H9 (cell line): ENCODE data around the gene FANCI. TPM values are rescaled to one million over a fixed set of nuclear protein-coding genes. Genes with fewer than 3 reads are reported as not detected.

Experiments used
- DNase-seq: peaks from one replicate; pipeline ENCODE4 v3.0.0-alpha.2; 2017
- H2AFZ ChIP-seq: one replicate; pipeline ENCODE4 v1.6.1; 2013; ENCODE audit warnings: mild to moderate bottlenecking, low read length, control low read depth, moderate library complexity
- H2AK5ac ChIP-seq: 2 replicates; pipeline ENCODE4 v1.6.1; 2013; ENCODE audit warnings: low read length, control low read depth, mixed read lengths; ENCODE audit not compliant: insufficient read length
- H2BK120ac ChIP-seq: one replicate; pipeline ENCODE4 v1.6.1; 2013; ENCODE audit warnings: low read depth, mild to moderate bottlenecking, low read length, control low read depth, inconsistent platforms; ENCODE audit not compliant: poor library complexity, severe bottlenecking
- H2BK12ac ChIP-seq: 2 replicates; pipeline ENCODE4 v1.6.1; 2013; ENCODE audit warnings: low read length, control low read depth, mixed read lengths, low read depth; ENCODE audit not compliant: insufficient read length
- H2BK15ac ChIP-seq: 2 replicates; pipeline ENCODE4 v1.6.1; 2013; ENCODE audit warnings: low read depth, low read length, control low read depth
- H2BK20ac ChIP-seq: one replicate; pipeline ENCODE4 v1.6.1; 2013; ENCODE audit warnings: low read depth, mild to moderate bottlenecking, low read length, control low read depth, inconsistent platforms; ENCODE audit not compliant: poor library complexity, severe bottlenecking
- H2BK5ac ChIP-seq: 2 replicates; pipeline ENCODE4 v1.6.1; 2013; ENCODE audit warnings: low read length, control low read depth, mixed read lengths; ENCODE audit not compliant: insufficient read length
- H3K14ac ChIP-seq: 2 replicates; pipeline ENCODE4 v1.6.1; 2013; ENCODE audit warnings: low read length, control low read depth; ENCODE audit not compliant: insufficient read depth
- H3K18ac ChIP-seq: 2 replicates; pipeline ENCODE4 v1.6.1; 2013; ENCODE audit warnings: low read depth, mild to moderate bottlenecking, mixed read lengths, low read length, control low read depth; ENCODE audit not compliant: insufficient read length
- H3K23ac ChIP-seq: 2 replicates; pipeline ENCODE4 v1.6.1; 2013; ENCODE audit warnings: low read length, control low read depth, mixed read lengths, low read depth; ENCODE audit not compliant: insufficient read length
- H3K23me2 ChIP-seq: 2 replicates; pipeline ENCODE4 v1.6.1; 2013; ENCODE audit warnings: low read depth, mild to moderate bottlenecking, mixed read lengths, low read length, control low read depth; ENCODE audit not compliant: insufficient read length, poor library complexity, severe bottlenecking
- H3K27ac ChIP-seq: 2 replicates; pipeline ENCODE4 v1.5.1; 2013; ENCODE audit warnings: low read length, control low read depth, mixed read lengths, low read depth; ENCODE audit not compliant: insufficient read length
- H3K27me3 ChIP-seq: 2 replicates; pipeline ENCODE4 v1.6.1; 2013; ENCODE audit warnings: low read length, control low read depth, inconsistent platforms; ENCODE audit not compliant: insufficient read depth
- H3K4ac ChIP-seq: 2 replicates; pipeline ENCODE4 v1.6.1; 2013; ENCODE audit warnings: low read depth, mild to moderate bottlenecking, control low read depth, inconsistent platforms, low read length, moderate library complexity
- H3K4me1 ChIP-seq: 2 replicates; pipeline ENCODE4 v1.6.1; 2013; ENCODE audit warnings: low read length, control low read depth, inconsistent platforms; ENCODE audit not compliant: insufficient read depth
- H3K4me2 ChIP-seq: 2 replicates; pipeline ENCODE4 v1.6.1; 2013; ENCODE audit warnings: low read length, control low read depth, mixed read lengths; ENCODE audit not compliant: insufficient read length, insufficient read depth
- H3K56ac ChIP-seq: 2 replicates; pipeline ENCODE4 v1.6.1; 2013; ENCODE audit warnings: low read depth, mild to moderate bottlenecking, mixed read lengths, low read length, control low read depth; ENCODE audit not compliant: insufficient read length
- H3K79me1 ChIP-seq: 2 replicates; pipeline ENCODE4 v1.6.1; 2013; ENCODE audit warnings: low read depth, mild to moderate bottlenecking, moderate library complexity, low read length, control low read depth, inconsistent platforms; ENCODE audit not compliant: insufficient read depth, poor library complexity, severe bottlenecking
- H3K79me2 ChIP-seq: 2 replicates; pipeline ENCODE4 v1.6.1; 2013; ENCODE audit warnings: low read length, control low read depth, inconsistent platforms; ENCODE audit not compliant: insufficient read depth
- H3K9ac ChIP-seq: 2 replicates; pipeline ENCODE4 v1.6.1; 2013; ENCODE audit warnings: low read length, control low read depth, mixed read lengths; ENCODE audit not compliant: insufficient read length; ENCODE audit errors: extremely low read depth
- H3K9me3 ChIP-seq: one replicate; pipeline ENCODE4 v1.6.1; 2013; ENCODE audit warnings: low read depth, low read length, inconsistent platforms; ENCODE audit not compliant: control insufficient read depth
- H3T11ph ChIP-seq: one replicate; pipeline ENCODE4 v1.6.1; 2013; ENCODE audit warnings: mild to moderate bottlenecking, low read length, control low read depth, inconsistent platforms
- H4K20me1 ChIP-seq: one replicate; pipeline ENCODE4 v1.6.1; 2013; ENCODE audit not compliant: control insufficient read depth, insufficient read length, insufficient read depth
- H4K5ac ChIP-seq: 2 replicates; pipeline ENCODE4 v1.6.1; 2013; ENCODE audit warnings: low read depth, mild to moderate bottlenecking, mixed read lengths, low read length, control low read depth; ENCODE audit not compliant: insufficient read length
- H4K8ac ChIP-seq: replicated peaks from 2 replicates; pipeline ENCODE4 v1.6.1; 2013; ENCODE audit warnings: low read length, control low read depth, mixed read lengths, low read depth; ENCODE audit not compliant: insufficient read length
- H4K91ac ChIP-seq: 2 replicates; pipeline ENCODE4 v1.6.1; 2013; ENCODE audit warnings: low read depth, mild to moderate bottlenecking, moderate library complexity, mixed read lengths, low read length, control low read depth; ENCODE audit not compliant: insufficient read length
- H3K27ac Mint-ChIP-seq, 3 experiments: 2 replicates in 2 of 3; 3 replicates in 1 of 3; pipeline ENCODE4 v1.8.0; 2020 to 2021; ENCODE audit warnings: mixed read lengths in 3 of 3, mild to moderate bottlenecking in 1 of 3, moderate library complexity in 1 of 3
- H3K27me3 Mint-ChIP-seq: 2 replicates; pipeline ENCODE4 v1.8.0; 2021; ENCODE audit warnings: low read depth, mild to moderate bottlenecking, moderate library complexity, mixed read lengths
- H3K36me3 Mint-ChIP-seq, 3 experiments: 2 replicates in 2 of 3; 3 replicates in 1 of 3; pipeline ENCODE4 v1.8.0; 2020 to 2021; ENCODE audit warnings: low read depth in 3 of 3, mixed read lengths in 3 of 3; ENCODE audit not compliant: insufficient read depth in 1 of 3
- H3K4me1 Mint-ChIP-seq, 2 experiments: 2 replicates each; pipeline ENCODE4 v1.8.0; 2020; ENCODE audit warnings: mixed read lengths in 2 of 2
- H3K4me3 Mint-ChIP-seq, 2 experiments: 2 replicates in 1 of 2; 3 replicates in 1 of 2; pipeline ENCODE4 v1.8.0; 2020 to 2021; ENCODE audit warnings: mild to moderate bottlenecking in 2 of 2, mixed read lengths in 2 of 2, moderate library complexity in 1 of 2
- H3K9me3 Mint-ChIP-seq, 2 experiments: 2 replicates in 1 of 2; 3 replicates in 1 of 2; pipeline ENCODE4 v1.8.0; 2020; ENCODE audit warnings: mild to moderate bottlenecking in 2 of 2, mixed read lengths in 2 of 2, moderate library complexity in 1 of 2
- WGBS: extraction: QIAGEN DNeasy Blood & Tissue Kit; methylation state at CpG from one replicate; pipeline ENCODE4 v1.1.7; 2013; ENCODE audit warnings: missing lambda C conversion rate, low lambda C conversion rate, mixed read lengths; ENCODE audit not compliant: insufficient read length; ENCODE audit errors: extremely low coverage; 5-methylcytosine and 5-hydroxymethylcytosine counted together
- total RNA-seq: library from RNA; stranded (reverse); gene quantifications from 2 replicates; pipeline ENCODE4 v1.2.1, GENCODE V29; 2021
- TF ChIP-seq, protein P1 (sequence below): fragments of 200-600 bp; sonication (generic); conservative IDR thresholded peaks from 3 replicates; pipeline ENCODE4 v1.8.0; 2021; ENCODE audit warnings: antibody characterized with exemption, mild to moderate bottlenecking

The FANCI gene
- total RNA-seq, 1 experiment from 2014 or later: 106 TPM

DNA sequence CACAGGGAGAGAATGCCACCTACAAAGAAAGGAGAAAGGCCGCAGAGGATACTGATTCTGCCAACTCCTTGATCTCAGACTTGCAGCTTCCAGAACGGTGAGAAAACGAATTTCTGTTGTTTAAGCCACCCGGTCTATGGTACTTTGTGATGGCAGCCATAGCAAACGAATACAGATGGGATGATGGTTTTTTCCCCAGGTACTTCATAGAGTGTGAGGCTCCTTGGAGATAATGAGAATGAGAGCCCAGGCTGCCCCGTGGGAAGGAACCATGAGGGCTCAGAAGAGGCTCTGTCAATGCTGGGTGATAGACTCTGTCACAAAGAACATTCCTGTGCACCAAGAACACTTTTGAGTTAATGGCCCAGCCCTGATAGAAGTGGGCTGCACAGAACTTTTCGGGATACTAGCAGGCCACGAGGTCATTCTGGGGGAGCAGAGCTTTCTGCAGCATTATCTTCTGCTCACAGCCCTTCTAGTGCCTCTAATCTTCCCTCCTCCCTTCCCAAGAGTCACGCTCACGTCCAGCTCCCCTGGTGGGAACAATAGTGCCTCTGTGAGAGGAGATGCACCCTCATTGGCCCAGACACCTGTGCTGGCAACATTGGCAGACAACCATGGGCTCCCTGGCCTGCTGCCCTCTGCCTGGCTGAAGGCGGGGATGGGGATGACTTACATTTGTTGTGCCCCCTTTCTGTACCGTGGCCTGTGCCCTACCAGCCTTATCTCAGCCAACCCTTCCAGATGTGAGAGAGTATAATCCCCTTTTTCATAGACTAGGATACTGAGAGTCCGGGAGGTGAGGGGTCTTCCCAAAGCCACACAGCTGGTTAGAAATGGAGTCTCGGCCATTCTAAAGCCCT is 17.2 kb upstream of the FANCI start:
- H3K4me1 Mint-ChIP-seq: peaks cover 4 to 21% of the 10 kb centered on the region in 2 experiments
- H3K9me3 Mint-ChIP-seq: no peaks in the 10 kb centered on the region
- peaks cover 6% of the 10 kb centered on the region for H3K27me3 Mint-ChIP-seq
- DNase-seq: no peak
- H4K5ac ChIP-seq: no peak overlapping the region
- no peak overlapping the region for H3K18ac ChIP-seq
- no peak overlapping the region for H3K56ac ChIP-seq
- no peak overlapping the region for H3K14ac ChIP-seq
- H3K4me2 ChIP-seq: no peak overlapping the region
- H3K4me3 Mint-ChIP-seq: no peak overlapping the region
- H4K8ac ChIP-seq: no peak overlapping the region
- H3K79me1 ChIP-seq: no peaks in the 10 kb centered on the region
- no peak overlapping the region for H3K27ac Mint-ChIP-seq
- no peaks in the 10 kb centered on the region for H3K36me3 Mint-ChIP-seq
- no peaks in the 10 kb centered on the region for H3K23me2 ChIP-seq
- H3K23ac ChIP-seq: no peak overlapping the region
- H3K9ac ChIP-seq: no peak overlapping the region
- H3K27ac ChIP-seq: no peak overlapping the region
- no peaks in the 10 kb centered on the region for H3K79me2 ChIP-seq
- no peaks in the 10 kb centered on the region for H3K9me3 ChIP-seq
- H3T11ph ChIP-seq: no peak overlapping the region
- TF ChIP-seq, protein P1, sequence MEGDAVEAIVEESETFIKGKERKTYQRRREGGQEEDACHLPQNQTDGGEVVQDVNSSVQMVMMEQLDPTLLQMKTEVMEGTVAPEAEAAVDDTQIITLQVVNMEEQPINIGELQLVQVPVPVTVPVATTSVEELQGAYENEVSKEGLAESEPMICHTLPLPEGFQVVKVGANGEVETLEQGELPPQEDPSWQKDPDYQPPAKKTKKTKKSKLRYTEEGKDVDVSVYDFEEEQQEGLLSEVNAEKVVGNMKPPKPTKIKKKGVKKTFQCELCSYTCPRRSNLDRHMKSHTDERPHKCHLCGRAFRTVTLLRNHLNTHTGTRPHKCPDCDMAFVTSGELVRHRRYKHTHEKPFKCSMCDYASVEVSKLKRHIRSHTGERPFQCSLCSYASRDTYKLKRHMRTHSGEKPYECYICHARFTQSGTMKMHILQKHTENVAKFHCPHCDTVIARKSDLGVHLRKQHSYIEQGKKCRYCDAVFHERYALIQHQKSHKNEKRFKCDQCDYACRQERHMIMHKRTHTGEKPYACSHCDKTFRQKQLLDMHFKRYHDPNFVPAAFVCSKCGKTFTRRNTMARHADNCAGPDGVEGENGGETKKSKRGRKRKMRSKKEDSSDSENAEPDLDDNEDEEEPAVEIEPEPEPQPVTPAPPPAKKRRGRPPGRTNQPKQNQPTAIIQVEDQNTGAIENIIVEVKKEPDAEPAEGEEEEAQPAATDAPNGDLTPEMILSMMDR: no peak
- H3K4me1 ChIP-seq: no peaks in the 10 kb centered on the region; the same call in 1 of the 2 replicates
- H2BK5ac ChIP-seq: no peak overlapping the region
- no peaks in the 10 kb centered on the region for H4K20me1 ChIP-seq
- H4K91ac ChIP-seq: no peak overlapping the region
- no peaks in the 10 kb centered on the region for H3K27me3 ChIP-seq
- no CpG with 5 or more reads among the region's 14 CpGs for WGBS
- no peak overlapping the region for H2AFZ ChIP-seq
- no peak overlapping the region for H2AK5ac ChIP-seq
- H2BK12ac ChIP-seq: no peak overlapping the region
- no peak overlapping the region for H2BK15ac ChIP-seq
- H3K4ac ChIP-seq: no peak overlapping the region
- no peak overlapping the region for H2BK120ac ChIP-seq
- H2BK20ac ChIP-seq: no peak overlapping the region
